Activated CD8-positive, alpha-beta memory T cell treated with anti-CD3 and anti-CD28 coated beads, Interleukin-2, amount 50 U/mL, for 24 hours (primary cell): ENCODE data around the gene CPNE4.

Experiments
- DNase-seq: peaks from one replicate; pipeline ENCODE4 v3.0.0-alpha.2; 2020; ENCODE audit errors: extremely low read depth

Gene CPNE4

DNA sequence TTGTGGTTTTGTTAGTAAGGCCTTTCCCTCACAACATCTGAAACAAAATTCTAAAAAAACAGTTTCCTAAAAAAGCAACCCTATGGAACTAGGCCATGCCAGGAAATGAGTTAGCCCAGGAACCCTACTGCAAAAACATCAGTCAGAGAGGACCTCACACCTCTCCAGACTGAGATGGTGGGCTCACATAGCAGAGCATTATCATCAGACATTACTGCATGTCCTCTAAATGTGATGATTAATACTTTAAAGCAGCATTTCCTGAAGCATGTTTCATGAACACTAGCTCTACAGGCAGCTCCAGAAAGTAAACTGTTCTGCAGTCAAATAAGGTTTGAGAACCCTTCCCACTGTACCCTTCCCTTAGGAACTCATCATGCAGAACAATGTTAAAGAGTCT is 299.7 kb downstream of the CPNE4 start:
- no peak for DNase-seq

DNA sequence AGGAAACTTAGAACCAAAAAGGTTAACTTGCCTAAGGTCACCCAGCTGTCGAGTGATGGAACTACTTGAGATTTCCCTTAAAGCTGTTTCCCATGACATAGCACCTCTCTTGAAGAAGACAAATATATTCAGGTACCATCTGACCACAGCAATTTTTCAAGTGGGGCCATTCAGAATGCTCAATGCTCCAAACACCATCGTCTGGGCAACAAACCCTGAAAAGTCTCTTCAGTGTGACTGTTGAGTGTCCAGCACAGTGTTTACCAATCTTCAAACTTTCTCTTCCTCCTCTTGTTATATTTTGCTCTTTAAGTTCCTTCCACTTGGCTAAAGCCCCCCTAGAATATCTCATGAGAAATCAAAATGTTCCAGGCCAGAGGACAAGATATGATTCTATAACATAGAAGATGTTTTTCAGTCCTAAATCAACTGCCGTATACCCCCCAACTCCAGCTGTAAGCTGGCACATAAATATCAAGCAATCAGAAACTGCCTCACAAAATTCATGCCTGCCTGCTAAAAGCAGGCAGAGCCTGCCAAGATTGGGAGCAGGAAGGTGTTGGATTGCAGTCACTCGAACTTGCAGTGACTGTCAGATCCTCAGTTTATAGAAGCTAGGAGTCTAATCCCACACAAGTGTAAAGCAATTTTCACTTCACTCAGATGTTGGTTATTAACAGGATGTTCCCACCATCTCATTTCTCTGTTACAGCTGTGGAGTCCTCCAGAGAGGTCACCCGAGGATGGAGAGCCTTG is 301.6 kb downstream of the CPNE4 start:
- DNase-seq, result no peak

DNA sequence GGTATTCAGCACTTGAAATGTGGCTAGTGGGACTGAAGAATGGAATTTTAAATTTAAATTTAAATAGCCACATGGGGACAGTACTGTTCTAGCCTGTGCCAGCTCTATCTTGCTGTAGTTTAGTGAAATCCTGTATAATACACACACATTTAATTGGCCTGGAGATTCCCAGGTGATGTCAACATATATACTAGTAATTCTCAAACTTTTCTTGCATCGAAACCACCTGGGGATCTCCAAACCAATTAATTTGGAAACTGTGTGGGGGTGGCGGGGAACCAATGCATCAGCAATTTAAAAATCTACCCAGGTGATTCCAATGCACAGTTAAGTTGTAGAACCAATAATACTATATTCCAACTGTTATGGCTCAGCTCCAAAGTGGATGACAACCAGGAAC is 303.1 kb downstream of the CPNE4 start:
- DNase-seq, result no peak

DNA sequence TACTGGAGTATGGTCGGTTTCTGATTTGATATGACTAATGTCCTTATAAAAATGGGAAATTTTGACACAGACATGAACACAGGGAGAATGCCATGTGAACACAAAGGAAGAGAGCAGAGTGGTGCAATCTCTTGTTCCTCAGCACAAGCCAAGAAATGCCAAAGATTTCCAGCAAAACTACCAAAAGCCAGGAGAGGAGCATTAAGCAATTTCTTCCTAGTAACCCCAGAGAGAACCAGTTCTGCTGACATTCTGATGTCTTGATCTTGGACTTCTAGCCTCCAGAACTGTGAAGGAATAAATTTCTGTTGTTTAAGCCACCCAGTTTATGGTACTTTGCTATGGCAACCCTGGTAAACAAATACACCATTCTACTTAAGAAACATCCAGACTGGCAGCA is 304.2 kb downstream of the CPNE4 start:
- DNase-seq, result no peak

DNA sequence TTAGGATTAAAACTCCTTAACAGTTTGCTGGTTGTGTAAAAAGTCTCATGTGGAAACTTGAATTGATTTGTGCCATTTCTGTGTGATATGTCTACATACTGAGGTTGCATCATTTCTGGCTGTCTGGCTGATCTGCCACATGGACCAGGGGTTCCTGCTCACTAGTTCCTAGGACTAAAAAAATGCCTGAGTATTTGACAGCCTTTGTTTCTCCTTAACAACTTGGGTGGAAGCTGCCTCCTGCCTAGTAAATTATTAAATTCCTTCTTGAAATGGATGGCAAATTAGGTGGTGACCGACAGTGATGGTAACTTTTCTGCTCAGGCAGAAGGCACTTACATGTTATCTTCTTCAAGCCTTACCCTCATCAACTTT is 305.2 kb downstream of the CPNE4 start:
- DNase-seq, result no peak

DNA sequence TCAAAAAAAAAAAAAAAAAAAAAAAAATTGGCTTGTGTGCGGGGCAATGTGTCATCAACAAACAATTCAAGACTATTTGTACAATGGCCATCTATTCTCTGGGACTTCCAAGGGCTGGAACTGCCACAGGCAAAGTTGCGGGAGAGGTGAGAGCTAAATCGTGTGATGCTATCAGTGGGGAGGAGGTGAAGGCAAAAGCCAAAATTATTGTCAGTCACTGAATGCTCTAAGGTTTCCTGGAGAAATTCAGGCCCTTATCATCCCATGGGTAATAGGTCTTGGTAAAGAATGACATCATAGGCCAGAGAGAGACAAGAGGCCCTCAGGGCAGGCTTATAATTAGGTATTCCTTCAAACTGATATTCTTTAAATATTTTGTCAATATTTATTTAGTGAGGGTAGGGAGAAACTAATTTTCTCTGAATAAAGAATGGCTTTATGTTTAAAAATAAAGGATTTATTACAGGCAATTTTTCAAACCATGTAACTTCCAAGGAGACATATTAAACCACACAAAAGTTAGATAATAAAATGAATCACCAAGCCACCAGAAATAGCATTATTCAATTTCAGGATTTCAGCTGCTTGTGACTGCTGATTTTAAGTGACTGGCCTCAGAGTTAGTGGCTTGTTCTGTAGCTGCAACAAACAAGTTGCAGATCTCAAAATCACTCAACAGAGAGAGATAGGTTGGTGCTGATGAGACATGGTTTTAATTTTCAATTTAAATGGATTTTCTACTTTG is 305.7 kb downstream of the CPNE4 start:
- DNase-seq, result no peak

DNA sequence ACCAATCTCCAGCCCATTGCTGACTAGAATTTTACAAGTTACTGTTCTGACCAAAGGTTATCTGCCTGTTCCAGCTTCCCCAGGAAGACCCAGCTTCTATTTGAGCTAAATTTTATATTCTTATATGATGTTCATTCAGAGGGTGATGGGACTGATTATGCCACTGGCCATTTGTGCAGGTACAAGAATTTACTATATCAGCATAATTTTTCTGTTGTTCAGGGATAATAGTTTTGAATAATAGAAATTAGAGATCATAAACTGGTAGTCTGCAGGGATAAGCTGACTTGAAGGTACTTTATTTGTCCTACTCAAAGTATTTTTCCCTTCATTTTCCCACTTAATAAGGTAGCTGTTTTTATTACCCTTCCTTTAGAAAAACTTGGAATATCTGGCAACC is 309.4 kb downstream of the CPNE4 start:
- no peak for DNase-seq

DNA sequence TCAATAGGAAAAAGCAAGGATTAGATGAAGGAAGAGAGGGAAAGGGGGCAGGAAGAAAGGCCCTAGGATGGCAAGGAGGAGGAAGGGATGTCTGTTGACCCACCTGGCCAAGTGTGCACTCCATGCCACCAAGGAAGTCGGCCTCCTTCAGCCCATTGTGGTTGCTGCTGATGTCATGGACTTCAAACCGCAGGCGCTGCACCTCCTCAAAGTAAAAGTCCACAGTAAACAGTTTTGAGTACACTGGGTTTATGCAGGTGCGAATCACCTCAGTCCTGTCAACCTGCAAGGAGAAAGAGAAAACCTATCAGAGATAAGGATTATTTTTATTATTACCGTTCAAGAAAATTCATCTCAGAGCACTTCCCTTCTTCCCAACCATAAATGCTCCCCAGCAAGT is 311.5 kb downstream of the CPNE4 start:
- no peak for DNase-seq

DNA sequence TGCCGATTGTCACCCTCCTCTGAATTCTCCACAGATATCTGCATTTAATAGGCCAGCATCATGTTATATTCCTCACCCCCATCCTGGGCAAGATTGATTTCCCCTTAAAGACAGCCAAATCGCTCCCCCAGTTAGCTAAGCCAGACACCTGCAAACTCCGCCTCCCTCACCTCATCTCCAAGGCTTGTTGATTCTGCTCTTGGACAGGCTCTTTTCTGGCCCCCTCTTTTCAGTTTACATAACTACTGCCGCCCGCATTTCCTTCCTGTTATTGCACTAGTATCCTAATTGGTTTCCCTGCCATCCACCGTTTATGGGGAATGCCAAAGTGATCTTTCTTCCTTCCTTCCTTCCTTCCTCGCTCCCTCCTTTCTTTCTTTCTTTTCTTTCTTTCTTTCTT is 317.3 kb downstream of the CPNE4 start:
- DNase-seq, result no peak

DNA sequence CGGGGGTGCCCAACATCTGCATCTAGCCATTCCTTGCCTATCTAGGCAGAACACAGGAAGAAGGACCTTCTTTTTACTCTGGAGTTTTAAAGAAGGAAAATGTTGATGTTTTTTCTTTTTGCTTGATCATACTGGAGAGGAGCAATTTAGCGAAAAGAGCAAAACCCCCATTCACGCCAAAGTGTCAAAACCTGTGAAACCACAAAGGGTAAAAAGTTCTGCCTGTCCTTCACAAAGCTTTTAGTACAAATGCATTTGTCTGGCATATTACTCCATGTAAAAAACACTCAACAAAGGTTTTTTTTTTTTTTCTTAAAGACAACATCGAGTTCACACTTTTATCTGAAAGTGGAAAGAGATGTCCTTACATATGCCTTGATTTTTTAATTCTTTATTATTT is 317.9 kb downstream of the CPNE4 start:
- no peak for DNase-seq

DNA sequence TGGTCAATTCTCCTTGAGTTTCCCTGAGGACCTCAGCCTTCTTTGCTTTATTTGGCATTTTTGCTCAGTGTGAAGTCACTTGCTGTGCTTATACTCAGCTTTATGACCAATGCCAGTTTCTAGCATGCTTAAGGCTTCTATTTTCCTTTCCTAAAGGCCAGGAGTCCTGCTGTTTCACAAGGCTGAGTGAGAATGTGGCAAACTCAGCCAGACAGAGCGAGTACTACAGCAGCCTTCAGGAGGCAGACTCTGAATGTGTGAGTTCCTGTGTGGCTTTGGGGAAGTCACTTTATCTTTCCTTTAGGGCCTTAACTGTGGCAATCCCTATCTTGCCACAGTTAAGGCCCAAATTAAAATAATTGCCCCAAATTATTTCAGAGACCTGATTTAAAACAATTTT is 318.8 kb downstream of the CPNE4 start:
- DNase-seq, result no peak

DNA sequence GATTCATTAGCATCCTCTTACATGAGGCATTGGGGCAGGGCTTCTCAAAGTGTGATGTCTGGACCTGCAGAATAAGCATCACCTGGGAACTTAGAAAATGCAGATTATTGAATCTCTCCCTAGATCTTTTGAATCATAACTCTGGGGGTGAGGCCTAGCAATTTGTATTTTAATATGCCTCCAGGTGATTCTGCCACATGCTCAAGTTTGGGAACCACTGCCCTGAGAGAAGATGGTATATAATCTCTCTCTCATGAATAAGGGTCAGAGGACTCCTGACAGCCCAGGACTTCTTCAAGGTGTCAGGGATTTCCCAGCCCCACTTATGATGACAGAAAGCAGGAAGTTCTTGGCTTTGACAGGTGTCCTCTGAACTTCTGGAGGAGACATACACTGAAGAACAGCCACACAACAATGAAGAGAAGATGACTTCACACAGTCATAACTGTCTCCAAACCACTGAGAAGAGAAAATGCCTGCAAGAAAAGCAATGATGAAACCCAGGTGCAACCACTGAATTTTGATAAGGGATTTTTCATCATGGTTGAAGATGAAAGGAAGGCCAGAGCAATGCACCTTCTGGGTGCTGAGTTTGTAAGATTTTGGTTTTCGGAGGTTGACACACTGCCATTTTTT is 320.1 kb downstream of the CPNE4 start:
- no peak for DNase-seq

DNA sequence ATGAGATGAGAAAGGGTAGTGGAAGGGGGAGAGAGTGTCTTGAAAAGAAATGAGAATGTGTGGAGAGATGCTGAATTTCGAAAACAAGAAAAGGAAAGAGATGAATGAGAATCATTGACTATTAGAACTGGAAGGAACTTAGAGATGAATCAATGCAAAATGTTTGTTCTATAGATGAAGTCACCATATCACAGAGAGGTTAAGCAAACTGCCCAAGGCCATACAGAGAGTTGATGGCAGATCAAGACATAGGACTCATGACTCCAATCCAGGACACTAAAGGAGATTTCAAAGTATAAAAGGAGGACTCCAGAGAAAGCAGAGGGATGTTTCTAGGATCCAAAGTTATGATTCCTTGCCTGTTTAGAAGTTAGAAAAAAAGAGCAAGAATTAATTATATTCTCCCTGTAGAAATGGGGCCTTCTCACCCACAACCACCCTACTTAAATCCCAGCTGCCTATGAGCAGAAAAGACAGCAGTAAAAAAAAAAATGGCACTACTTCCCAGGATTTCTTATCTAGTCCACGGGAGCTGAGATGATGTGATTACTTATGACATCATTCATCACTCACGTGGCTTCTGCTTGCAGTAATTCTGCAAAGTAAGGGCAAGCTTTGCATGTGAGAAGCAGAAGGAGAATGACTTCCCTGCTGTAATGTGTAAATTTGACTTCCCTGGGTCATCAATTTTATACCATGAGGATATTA is 321.2 kb downstream of the CPNE4 start:
- DNase-seq, result no peak

DNA sequence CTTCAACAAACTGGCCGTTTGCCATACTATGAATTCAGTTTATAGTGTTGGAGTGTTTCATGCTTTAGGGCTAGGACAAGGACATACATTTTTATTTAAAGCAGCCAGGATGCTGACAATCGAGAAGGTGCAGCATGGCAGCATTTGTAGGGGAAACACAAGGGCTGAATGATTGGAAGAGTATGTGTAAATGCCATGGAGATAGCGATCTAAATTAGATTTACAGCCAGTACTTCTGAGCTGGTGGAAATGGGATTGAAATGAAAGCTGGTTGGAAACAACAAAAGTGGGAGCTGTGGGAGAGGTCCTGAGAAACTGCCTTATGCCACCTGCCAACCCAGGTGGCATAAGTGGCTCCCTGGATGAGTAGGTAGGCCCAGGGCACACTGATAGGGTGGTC is 322.2 kb downstream of the CPNE4 start:
- DNase-seq, result no peak

DNA sequence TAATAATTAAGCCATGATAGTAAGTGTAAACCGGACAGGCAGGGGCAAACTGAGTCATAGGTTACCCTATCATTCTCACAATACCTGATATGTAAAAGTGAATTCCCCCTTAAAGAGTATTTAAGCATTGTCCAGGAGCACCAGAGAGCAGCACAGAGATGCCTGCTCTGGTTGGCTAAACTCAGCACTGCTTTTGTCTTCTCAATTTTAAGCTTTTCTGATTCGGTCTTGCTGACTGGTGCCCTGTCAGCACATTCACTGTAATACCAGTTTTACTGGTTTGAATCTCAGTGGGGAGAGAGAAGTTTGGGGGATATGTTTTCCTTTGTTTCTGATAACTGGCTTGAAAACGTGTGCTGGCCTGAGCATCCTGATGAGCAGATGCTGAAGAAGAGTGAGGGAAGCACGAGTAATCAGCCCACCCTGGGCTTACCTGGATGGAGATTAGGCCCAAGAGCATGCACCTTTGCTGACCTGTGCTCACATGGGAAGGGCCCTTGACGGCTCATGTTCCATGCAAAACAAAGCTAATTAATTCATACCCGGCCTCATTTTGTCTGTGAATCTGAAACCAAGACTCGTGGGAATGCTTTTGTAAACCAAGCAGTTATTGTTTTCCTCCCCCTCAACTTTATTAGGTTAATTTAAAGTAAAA is 323.6 kb downstream of the CPNE4 start:
- DNase-seq, result no peak

DNA sequence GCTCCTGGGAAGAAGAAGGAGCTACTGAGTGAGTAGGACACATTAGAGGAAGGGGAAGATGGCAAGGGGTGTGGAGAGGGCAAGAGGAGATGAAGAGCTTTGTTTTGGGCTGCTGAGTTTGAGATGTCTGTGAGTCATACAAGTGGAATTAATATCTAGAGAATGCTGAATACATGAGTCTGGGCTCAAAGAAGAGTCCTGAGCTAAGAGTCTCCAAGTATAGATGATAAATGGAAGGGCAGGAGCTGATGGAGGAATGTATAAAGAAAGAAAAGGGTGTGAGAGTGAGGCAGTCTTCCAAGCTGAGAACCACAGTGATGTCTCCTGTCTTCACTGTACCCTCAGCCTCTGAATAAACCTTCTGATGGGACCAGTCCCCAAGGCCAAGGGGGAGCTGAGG is 326.6 kb downstream of the CPNE4 start:
- DNase-seq, result no peak

DNA sequence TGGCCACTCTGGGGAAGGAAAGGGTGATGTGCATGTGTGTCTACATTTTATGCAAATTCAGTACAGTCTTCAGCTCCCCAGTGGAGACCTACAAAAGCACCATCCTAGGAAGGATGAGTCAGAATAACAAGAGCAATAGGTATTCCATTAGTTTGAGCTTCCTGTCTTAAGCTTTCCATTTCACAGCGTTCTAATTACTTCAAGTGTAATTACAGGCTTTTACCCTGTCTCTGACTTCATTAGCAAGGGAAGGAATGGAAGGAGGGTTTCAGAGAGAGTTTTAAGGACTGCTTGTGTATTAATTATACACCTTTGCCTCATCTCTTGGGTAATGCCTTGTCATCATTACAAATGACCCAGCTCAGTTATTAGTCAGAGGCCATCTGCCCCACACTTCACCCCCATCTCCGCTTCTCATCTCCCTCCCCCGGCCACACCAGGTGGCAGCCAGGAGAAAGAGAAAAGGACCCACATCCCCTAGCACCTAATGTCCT is 329.2 kb downstream of the CPNE4 start:
- DNase-seq, result no peak

DNA sequence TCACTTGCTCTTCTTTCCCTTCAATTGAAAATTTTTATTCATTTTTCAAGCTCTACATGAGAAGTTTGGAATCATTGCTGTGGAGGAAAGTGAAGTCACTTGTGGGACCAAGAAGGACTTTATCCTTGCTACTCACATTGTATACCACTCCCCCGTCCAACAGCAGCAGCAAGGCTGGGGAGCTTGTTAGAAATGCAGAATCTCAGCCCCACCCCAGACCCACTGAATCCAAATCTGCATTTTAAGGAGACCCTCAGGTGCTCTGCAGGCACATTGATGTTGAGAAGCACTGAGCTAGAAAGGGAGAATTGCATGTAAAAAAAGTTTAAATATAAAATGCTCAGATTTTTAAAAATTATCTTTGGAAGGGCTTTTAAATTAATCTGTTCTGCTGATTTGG is 329.7 kb downstream of the CPNE4 start:
- no peak for DNase-seq

DNA sequence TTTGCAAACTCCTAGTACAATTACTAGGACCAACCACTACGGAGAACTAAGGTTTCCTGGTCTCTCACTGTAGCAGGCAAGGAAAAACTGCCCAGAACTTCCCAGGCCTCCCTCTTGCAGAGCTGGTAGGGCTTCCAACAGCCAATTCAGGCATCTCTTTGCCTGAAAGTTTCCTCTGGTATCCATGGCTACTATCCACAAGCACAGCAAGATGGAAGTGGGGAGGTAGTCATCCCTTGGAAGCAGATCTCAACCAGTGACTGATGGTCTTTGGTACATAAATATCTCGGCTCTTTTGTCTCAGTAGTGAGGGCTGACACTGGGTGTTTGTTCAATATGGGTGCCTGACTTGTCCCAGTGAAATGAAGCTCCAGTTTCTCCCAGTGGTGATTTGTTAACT is 330.7 kb downstream of the CPNE4 start:
- DNase-seq, result no peak

DNA sequence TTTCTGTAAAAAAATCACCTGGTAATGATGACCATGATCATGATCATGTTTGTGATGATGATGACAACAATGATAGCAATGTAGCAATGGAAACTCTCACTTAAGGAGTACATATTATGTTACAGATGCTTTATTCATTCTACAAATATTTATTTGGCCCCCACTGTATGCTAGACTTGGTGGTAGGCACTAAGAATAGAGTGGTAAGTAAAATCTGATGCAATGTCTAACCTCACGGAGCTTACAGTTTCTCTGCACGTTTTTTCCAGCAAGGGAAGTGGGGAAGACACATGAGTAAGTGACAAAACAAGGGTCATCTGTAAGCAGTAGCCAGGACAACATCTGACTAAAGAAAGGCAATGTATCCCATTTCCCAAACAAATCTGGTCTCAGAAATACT is 332.7 kb downstream of the CPNE4 start:
- DNase-seq, result no peak

DNA sequence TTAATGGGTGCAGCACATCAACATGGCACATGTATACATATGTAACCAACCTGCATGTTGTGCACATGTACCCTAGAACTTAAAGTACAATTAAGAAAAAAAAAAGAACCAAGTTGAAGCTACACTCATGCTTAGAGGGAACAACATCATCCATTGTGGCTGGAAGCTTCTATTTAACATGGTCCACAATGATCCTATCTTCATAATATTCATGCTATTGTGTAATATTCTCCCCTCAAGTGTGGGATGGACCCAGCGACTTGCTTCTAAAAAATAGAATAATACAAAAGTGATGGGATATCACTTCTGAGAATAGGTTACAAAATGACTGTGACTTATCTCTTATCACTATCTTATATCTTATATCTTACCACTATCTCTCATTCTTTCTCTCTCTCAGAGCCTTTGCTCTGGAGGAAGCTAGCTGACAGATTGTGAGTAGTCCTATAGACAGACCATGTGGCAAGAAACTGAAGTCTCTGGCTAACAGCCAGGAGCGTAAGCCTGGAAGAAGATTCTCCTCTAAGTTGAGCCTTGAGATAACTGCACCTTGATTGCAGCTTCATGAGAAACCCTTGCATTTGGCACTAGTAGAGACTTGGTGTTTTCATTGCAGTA is 333.6 kb downstream of the CPNE4 start:
- no peak for DNase-seq
